ENCODE measurements around the gene SIK3.
"Not testable (repeated sequence)": the region's sequence is repeated elsewhere in the genome, so short reads cannot be mapped to it uniquely, and the experiment has no call there.

Gene SIK3

GRCh38 chr11:116835042-116835772 lies 263.0 kb downstream of the SIK3 start:
- DNase-seq, result peak in 1 of 2 donors; percentile 10

GRCh38 chr11:116834535-116835041 lies 263.6 kb downstream of the SIK3 start:
- DNase-seq, result not testable (repeated sequence)

GRCh38 chr11:116833816-116834534 lies 264.3 kb downstream of the SIK3 start:
- DNase-seq, result no peak

GRCh38 chr11:116833491-116833815 lies 264.8 kb downstream of the SIK3 start:
- DNase-seq, result no peak

- DNase-seq, result no peak
Measured at GRCh38 chr11:116832350-116833290, 265.6 kb downstream of the SIK3 start.

- DNase-seq, result no peak
Measured at GRCh38 chr11:116831790-116832349, 266.4 kb downstream of the SIK3 start.

GRCh38 chr11:116830184-116830912 lies 267.9 kb downstream of the SIK3 start:
- DNase-seq, result no peak

- DNase-seq, result no peak
Measured at GRCh38 chr11:116829525-116830183, 268.6 kb downstream of the SIK3 start, which contains the start of gene APOC3. TSS of gene APOC3 (plus strand) at chr11:116829907. CDS start at chr11:116830583, 676 bp downstream.

GRCh38 chr11:116828632-116829524 lies 269.4 kb downstream of the SIK3 start:
- no peak for DNase-seq

GRCh38 chr11:116827461-116827860 lies 270.8 kb downstream of the SIK3 start:
- DNase-seq, result no peak

- DNase-seq, result no peak
Measured at GRCh38 chr11:116826751-116827431, 271.3 kb downstream of the SIK3 start.

GRCh38 chr11:116825854-116826750 lies 272.1 kb downstream of the SIK3 start:
- no peak for DNase-seq

- DNase-seq, result no peak
Measured at GRCh38 chr11:116825434-116825833, 272.8 kb downstream of the SIK3 start.

- DNase-seq, result no peak
Measured at GRCh38 chr11:116823031-116823843, 275.0 kb downstream of the SIK3 start, which contains the start of gene APOA4. TSS of gene APOA4 (minus strand) at chr11:116823304. CDS start at chr11:116823191, 113 bp downstream.

- no peak for DNase-seq
Measured at GRCh38 chr11:116822575-116822974, 275.7 kb downstream of the SIK3 start.

- no peak for DNase-seq
Measured at GRCh38 chr11:116821050-116821918, 276.9 kb downstream of the SIK3 start.

- DNase-seq, result no peak
Measured at GRCh38 chr11:116819049-116819448, 279.2 kb downstream of the SIK3 start.
